D721Med (cell line): ENCODE data around the gene S100A5.

Source experiments
- DNase-seq: peaks from one replicate; pipeline ENCODE4 v3.0.0; 2011; ENCODE audit warnings: low spot score; ENCODE audit not compliant: insufficient read length
- FAIRE-seq: peaks from 2 replicates; lab custom pipeline; 2011; peaks lifted over from hg19 to GRCh38; lab: Jason Lieb, UNC
- CTCF ChIP-seq: IDR thresholded peaks from 2 replicates; pipeline ENCODE4 v1.5.1; 2012; ENCODE audit warnings: mild to moderate bottlenecking, control low read depth; ENCODE audit not compliant: insufficient read depth; ENCODE audit errors: missing control alignments

S100A5 gene

DNA sequence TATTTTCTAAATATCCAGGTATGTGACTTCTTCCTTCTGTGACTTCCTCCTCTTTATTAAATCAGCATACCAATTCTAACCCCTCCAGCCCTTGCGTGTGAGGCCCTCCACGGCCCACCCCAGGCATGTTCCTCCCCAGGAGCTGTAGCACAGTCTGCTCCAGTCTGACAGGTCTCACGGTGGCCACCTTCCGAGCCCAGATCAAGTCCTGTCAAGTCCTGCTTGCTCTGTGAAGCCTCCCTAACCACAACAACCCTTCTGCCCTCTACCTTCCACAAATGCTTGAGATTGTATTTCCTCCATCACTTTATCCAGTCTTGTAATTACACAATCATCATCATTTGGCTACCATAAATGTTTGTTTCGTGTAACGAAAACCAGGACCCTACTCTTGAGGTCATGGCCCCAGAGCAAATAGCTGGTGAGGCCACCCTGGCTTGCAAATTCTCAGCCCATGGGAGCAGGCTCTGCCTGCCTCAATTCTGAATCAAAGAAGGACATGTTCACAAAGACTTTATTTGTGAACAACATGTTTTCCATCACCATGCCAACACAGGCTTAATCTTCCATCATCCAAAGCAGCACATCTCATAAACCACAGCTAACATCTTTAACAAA lies 47.3 kb downstream of the S100A5 start:
- FAIRE-seq = no peak
- no peak for TF ChIP-seq CTCF
- DNase-seq = no peak

DNA sequence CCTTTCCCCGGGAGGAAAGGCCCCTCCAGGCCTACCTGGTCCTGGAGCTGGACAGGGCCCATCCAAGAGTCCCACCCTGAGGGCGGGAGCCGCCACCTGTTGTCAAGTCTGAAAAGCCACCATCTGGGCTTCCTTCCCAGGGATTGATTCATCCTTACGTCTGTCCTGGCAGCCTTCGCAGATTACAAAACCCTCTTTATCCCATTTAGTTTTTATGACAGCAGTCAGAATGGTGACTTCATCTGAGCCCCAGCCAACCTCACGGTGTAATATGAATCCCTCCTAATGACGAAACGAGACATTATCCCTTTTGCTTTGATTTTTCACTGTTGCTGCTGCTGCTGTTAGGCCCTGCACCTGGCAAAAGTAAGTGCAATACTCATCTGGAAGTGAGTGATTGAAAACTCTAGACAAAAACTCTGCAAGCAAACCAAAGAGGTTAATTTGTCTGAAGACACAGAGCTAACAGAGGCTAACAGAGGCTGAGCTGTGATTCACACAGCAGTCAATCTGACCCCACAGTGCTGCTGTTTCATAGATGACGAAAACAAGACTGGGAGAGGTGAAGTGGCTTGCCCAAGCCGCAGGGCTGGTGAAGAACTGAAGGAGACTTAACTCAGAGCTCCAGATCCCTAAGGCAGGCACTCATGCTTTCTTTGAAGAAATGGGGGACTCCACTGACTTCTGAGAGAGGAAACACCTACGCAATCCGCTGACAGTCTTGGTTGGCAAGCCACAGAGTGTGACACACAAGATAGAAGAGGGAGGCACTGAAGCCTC lies 50.3 kb downstream of the S100A5 start:
- DNase-seq (no peak), FAIRE-seq (no peak)
- no peak for TF ChIP-seq CTCF

DNA sequence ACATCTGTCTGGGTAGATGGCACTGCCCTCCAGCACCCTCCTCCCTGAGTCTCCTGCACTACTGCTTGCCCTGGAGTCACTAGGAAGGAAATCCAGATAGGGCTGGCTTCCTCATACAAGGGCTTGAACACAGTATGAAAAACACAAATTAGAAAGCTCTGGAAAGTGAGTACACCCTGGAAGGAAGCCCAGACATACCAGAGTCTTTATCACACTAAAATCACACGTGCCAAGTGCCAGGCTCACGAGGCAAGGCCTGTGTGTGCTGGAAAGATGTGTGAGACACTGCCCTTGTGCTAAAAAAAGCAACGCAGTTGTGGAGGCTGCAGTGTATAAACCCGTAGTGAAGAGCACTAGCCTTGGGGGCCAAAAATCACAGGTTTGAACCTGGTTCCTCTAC lies 52.0 kb downstream of the S100A5 start:
- no peak for TF ChIP-seq CTCF
- FAIRE-seq (no peak), DNase-seq (no peak)

- no peak for FAIRE-seq
- TF ChIP-seq CTCF = no peak
- DNase-seq = no peak
Observed at GRCh38 chr1:153487707-153488106, 53.0 kb downstream of the S100A5 start.
